DND-41 (cell line): ENCODE results near the gene NPAS2.

Experiments
- CTCF ChIP-seq: IDR thresholded peaks from 2 replicates; pipeline ENCODE4 v1.5.1; 2012; ENCODE audit warnings: borderline replicate concordance, low read length, moderate library complexity, mild to moderate bottlenecking; ENCODE audit not compliant: poor library complexity, severe bottlenecking; ENCODE audit errors: extremely low read depth
- EZH2 ChIP-seq: IDR thresholded peaks from 3 replicates; pipeline ENCODE4 v1.6.1; 2012; ENCODE audit warnings: borderline replicate concordance, low read depth, mild to moderate bottlenecking, moderate library complexity, low read length, inconsistent platforms; ENCODE audit not compliant: severe bottlenecking

GRCh38 chr2:100781009-100781325 is 39.0 kb upstream of the NPAS2 start:
- TF ChIP-seq CTCF (no peak), EZH2 (no peak)
